GM12865 (cell line): ENCODE measurements around the gene CDH23.

Experiments used
- DNase-seq: peaks from one replicate; pipeline ENCODE4 v3.0.0; 2010; ENCODE audit warnings: low read depth
- H3K4me3 ChIP-seq: 2 replicates; pipeline ENCODE4 v1.5.1; 2011; ENCODE audit warnings: mild to moderate bottlenecking, low read depth, low read length, control low read depth
- CTCF ChIP-seq: IDR thresholded peaks from 2 replicates; pipeline ENCODE4 v1.5.1; 2011; ENCODE audit warnings: low read length, control low read depth, low read depth, inconsistent platforms; ENCODE audit not compliant: insufficient read depth; ENCODE audit errors: missing control alignments

Gene CDH23

GRCh38 chr10:71404503-71405295 is 8.0 kb downstream of the CDH23 start:
- no peak overlapping the region for H3K4me3 ChIP-seq
- DNase-seq, result no peak
- TF ChIP-seq CTCF, result no peak

- TF ChIP-seq CTCF, result no peak
- no peak overlapping the region for H3K4me3 ChIP-seq
- no peak for DNase-seq
Measured at GRCh38 chr10:71406878-71407277, 10.2 kb downstream of the CDH23 start.

GRCh38 chr10:71408436-71409225 is 11.9 kb downstream of the CDH23 start:
- no peak for DNase-seq

GRCh38 chr10:71409516-71410104 is 12.9 kb downstream of the CDH23 start:
- DNase-seq, result no peak
- no peak overlapping the region for H3K4me3 ChIP-seq
- no peak for TF ChIP-seq CTCF

More at GRCh38 chr10:71408436-71409225, 11.9 kb downstream of the CDH23 start:
- no peak overlapping the region for H3K4me3 ChIP-seq
- no peak for TF ChIP-seq CTCF

- no peak for DNase-seq
- H3K4me3 ChIP-seq, result no peak overlapping the region
- no peak for TF ChIP-seq CTCF
Measured at GRCh38 chr10:71413581-71413980, 16.9 kb downstream of the CDH23 start.

- DNase-seq, result no peak
- no peak overlapping the region for H3K4me3 ChIP-seq
- no peak for TF ChIP-seq CTCF
Measured at GRCh38 chr10:71414359-71414758, 17.6 kb downstream of the CDH23 start.
